Measurements from ENCODE around the gene HSF2.
"Not testable (repeated sequence)": the region's sequence is repeated elsewhere in the genome, so short reads cannot be mapped to it uniquely, and the experiment has no call there.

The HSF2 gene

DNA sequence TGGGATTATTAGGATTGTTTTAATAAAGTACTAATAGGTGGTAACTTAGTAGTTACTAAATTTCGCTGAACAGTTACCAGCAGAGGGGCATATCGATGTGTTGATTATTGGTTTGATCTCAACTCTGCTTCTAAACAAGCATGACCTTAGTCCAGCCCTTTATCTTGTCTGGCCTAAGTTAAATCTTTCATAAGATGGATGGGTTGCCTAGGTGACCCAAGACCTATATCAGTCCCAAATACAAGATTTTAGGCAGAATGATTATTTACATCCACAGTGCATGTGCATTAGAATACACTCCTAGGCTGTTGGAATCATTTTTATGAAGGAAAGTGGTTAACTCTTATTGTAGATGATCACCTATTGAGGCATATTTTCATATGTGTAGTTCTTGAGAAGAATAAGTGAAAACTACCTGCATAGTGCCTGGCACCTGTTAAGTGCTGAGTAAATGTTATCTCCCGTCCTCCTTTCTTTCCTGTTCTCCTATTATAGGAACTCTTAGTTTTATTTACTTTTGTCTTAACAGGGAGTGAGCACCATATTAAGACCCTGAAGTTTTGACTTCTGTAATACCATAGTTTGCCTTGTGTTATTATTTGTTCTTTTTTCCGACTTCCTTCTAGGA lies 1.1 kb downstream of the HSF2 start:
- no peak for DNase-seq

DNA sequence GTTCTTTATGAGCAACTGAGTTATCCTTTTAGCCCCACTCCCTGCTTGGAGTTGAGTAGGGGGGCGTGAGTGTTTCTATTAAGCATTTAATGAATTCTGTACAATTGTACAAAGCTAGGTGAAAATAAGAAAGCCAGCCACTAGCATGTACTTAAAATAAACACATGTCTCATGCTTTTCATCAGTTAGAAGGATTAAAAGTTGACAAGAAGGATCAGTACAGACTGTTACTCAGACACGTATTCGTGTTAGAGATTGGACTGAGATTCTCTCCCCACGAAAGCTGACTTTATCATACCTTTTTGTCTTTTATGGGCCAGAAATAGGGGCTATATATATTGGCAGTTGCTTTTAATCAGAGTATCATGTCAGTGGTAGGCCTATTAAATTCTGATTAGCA lies 1.7 kb downstream of the HSF2 start:
- no peak for DNase-seq

DNA sequence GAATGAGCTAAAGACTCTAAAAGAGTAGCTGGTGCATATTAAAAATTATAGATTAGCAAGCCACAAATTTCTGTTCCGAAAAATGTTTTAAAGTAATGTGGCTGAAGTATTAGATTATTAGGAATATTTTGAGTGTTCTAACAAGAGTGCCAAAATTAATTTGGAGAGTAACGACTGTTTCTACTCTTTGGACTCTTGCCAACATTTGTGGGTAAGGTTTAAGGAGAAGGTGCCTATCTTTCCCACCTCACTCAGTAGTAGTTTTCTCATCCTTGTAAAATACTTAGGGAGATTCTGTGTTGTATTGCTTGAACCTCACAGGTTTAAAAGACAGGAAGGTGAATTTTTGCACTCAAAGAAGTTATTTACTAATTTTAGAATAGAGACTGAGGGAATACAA lies 5.0 kb downstream of the HSF2 start:
- no peak for DNase-seq

DNA sequence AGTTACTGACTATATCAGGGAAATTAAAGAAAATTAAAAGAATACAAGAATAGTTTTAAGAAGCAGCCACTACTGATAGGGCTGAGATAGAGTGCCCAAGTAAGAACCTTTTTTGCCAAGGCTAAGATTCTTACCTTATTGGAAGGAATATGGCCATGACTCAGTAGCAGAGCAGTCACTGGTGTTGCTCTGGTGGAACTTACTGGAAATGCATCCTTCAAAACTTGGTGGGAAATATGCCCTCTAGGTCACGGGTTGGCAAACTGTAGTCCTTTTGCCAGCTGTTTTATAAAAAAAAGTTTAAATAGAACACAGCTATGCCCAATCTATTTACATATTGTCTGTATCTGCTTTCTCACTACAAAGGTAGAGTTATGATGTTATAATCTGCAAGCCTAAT lies 6.0 kb downstream of the HSF2 start:
- DNase-seq: no peak

DNA sequence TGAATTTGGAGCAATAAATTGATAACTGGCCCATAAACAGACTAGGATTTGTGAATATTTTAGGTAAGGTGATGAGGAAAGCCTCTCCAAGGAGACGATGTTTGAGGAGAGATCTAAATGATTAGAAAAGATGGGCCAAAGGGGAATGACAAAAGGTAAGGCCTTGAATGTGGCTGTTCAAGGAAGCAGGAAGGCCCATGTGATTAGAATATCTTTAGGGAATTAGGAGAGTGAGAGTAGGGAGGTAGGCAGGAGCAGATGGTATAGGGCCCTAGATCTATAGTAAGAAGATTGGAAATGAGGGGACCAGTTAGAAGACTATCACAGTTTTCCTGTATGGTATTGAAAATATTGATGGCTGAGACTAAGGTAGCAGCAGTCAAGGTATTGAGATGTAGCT lies 6.7 kb downstream of the HSF2 start:
- DNase-seq: no peak

DNA sequence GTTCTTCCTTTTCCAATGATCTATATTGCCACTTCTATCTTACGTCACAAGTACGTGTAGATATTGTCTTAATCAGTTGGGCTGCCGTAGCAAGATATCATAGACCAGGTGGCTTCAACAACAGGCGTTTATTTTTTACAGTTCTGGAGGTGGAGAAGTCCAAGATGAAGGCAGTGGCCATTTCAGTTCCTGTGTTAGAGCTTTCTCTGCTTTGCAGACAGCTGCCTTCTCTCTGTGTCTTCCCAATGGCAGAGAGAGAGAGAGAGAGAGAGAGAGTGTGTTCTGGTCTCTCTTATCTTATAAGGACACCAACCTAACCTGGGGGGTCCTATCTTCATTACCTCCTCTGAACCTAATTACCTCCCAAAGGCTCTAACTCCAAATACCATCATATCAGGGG lies 8.3 kb downstream of the HSF2 start:
- DNase-seq: no peak

DNA sequence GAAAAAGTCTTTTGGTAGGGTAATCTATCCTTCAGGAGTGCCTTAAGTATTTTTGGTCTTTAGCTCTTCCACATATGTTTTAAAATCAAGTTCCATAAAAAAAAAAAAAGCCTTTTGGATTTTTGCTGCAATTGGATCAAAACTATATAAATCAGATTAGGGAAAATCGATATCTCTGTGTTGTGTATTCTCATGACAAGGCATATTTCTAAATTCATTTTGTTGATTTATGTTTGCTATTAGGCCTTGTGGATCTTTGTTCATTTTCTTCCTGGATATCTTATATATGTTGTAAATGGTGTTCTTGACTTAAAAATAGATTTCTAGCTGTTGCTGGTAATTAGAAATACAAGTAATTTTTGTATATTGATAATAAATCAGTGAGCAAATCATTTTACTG lies 8.8 kb downstream of the HSF2 start:
- DNase-seq: no peak

DNA sequence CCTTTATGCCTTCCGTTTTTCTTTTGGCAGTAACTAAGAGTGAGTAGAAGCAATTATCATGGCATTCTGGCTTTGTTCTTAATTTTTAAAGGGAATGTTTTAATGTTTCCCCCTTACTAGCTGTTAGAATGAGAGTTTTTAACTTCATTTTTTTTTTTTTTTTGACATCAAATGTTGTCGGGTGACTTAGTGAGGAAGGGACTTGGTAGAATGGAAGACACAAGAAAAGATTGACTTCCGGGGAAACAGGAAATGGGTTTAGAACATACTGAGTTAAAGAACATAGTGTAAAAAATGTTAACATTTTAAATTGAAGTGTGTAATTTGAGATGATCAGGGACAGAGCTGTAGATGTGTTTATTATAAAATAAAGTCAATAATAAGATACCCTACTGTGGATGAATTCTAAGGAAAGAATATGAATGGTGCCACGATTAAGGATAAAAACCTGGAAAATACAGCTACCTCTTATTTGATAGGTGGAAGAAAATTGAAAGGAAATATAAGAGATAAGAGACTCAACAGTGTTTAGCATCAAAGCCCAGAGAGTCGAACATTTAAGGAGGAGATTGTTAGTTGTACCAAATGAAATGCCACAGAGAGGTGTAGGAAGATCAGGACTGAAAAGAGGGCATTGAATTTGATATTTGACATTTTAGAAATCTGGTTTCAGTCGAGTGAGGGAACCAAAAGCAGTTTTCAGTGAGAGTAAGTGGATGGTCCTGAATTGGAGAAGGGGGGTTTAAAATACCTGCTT lies 9.4 kb downstream of the HSF2 start:
- DNase-seq: no peak

DNA sequence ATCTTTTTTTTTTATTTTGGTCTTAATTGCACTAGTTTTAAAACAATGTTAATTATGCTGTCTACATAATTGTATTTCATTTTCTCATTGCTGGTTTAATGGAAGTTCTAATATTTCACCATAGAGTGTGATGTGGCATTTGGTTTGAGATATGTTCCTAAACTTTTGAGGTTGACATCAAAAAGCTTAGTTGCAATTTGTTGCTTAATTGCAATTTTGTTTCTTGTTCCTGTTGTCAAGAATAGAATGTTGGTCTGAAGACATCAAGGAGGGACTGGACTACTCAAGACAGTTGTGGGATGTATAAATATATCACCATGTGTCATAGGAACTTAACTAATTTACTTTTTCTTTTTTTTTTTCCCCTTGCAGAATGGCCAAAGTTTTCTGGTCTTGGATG lies 12.5 kb downstream of the HSF2 start:
- no peak for DNase-seq

DNA sequence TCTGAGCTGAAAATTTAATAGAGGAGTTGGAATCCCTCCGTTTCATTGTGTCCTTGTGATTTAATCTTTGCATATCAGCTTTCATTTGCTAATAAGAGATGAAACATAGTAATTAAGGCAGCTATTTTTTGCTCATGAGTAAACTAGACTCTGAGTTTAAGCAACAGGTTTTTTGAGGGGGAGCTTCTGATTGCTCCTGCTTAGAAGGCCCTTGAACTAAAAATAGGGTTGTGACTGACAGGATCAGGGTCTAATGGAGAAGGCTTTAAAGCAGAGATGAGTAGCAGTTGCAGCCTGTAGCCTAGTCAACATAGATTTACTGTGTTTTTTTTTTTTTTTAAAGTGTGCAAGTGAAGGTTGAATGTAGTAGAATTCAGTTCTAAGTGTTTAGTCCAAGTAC lies 17.4 kb downstream of the HSF2 start:
- DNase-seq: no peak

DNA sequence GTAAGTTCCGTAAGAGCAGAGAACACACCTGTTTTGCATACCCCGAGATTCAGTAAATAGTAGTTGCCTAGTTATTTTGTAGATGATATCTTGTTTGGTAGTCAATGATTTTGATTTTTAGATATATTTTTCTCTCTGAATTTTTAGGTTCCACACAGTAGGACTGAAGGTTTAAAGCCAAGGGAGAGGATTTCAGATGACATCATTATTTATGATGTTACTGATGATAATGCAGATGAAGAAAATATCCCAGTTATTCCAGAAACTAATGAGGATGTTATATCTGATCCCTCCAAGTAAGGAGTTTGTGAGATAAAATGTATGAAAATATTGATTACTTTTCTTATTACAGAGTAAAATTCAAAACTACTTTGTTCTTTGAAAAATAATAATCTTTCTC lies 22.6 kb downstream of the HSF2 start:
- no peak for DNase-seq

DNA sequence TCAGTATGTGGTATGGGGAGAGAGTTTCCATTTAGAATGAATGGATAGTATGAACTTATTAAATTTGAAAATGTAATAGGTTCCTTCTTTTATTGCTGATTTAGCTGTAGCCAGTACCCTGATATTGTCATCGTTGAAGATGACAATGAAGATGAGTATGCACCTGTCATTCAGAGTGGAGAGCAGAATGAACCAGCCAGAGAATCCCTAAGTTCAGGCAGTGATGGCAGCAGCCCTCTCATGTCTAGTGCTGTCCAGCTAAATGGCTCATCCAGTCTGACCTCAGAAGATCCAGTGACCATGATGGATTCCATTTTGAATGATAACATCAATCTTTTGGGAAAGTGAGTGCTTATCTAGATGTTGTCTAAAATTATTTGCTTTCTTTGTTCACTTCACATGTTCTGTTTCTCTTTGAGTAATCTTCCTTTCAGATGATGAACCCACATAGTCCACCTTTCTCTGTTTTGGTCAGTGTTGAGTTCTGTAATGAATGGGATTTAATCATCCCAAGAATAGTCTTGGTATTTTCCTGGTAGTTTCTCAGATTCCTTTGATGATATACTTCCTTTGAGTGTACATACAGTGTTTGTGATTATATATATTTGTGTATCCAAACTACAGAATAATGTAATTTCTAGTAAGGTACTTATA lies 23.3 kb downstream of the HSF2 start:
- DNase-seq: no peak

DNA sequence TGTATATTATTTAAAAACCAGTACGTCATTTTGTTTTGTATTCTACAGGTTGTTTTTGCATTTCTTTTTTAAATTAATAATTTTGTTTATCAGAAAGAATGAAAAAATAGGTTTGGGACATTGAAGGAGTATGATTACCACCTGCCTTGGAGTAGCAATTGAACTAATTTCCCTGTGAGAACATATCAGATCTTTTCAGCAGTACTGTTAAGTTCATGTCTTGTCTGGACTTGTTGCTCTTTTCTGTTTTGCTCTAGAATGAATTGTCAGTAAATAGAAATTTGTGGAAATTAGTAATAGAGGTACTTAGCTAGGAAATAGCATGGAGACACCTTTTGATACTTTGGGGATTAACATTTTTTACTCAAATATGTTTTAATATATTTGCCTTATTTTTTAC lies 24.3 kb downstream of the HSF2 start:
- DNase-seq: no peak

DNA sequence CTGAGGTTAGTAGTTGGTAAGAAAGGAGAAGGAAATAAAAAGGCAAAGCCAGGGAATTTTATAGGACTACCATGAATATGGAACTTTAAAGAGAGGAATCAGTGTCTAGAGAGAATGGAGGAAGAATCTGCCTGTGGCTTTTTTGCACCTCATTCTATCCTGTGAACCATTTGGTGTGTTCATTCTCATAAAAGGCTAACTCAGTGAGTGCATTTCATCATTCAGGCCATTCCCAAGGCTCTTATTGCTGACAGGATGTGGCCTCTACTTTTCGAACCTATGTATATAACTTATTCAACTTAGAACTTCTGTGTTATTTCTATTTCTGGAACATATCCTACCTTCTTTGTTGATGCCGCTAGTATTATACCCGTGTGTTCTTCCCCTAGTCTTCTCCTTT lies 27.1 kb downstream of the HSF2 start:
- no peak for DNase-seq

DNA sequence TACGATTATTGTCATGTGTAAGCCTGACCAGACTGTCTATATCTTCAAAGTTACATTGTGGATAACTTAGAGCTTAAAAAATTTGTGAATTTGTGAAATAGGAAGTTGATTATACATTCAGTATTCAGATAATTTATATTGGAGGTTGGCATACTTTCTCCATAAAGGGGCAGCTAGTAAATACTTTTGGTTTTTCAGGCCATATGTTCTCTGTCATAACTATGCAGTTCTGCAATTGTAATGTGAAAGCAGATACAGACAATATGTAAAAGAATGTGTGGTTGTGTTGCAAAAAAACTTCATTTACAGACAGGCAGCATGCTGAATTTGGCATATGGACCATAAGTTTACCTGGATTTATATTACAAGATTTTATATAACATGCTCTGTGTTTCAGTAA lies 29.3 kb downstream of the HSF2 start:
- no peak for DNase-seq

DNA sequence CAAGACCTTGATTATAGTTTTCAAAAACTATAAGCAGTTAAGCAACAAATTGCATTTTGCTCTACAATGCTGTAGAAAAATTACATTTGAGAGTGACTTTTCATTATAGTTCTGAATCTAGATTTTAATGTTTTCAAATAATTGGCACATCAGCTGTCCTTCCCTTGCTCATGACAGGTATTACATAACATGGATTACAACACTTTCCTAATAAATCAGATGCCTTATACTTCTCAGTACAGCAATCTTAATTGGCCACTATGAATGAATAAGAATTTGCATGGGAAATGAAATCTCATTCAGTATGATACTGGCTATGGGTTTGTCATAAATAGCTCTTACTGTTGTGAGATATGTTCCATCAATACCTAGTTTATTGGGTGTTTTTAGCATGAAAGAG lies 29.9 kb downstream of the HSF2 start:
- DNase-seq: no peak

DNA sequence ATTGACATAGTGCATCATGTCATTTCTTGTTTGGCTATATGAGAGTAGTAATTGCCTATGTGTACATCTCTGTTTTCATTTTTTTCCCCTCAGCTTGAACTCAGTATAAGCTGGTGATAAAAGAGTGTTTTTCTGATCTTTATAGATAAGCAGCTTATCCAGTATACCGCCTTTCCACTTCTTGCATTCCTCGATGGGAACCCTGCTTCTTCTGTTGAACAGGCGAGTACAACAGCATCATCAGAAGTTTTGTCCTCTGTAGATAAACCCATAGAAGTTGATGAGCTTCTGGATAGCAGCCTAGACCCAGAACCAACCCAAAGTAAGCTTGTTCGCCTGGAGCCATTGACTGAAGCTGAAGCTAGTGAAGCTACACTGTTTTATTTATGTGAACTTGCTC lies 32.3 kb downstream of the HSF2 start:
- no peak for DNase-seq

DNA sequence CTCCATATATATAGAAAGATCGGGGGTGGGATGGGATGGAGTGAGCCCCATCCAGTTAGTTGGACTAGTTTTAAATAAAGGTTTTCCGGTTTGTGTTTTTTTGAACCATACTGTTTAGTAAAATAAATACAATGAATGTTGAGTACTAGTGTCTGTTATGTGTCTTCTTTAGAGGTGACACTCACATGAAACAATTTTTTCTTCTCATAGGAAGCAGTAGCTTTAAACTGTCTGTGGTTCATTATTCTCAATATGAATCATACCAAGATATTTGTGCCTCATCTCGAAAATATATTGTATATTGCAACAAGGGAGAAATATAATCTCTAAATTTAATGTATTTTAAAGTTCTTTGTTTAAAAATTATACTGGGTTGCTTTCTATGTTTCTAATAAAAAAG lies 33.4 kb downstream of the HSF2 start:
- no peak for DNase-seq

DNA sequence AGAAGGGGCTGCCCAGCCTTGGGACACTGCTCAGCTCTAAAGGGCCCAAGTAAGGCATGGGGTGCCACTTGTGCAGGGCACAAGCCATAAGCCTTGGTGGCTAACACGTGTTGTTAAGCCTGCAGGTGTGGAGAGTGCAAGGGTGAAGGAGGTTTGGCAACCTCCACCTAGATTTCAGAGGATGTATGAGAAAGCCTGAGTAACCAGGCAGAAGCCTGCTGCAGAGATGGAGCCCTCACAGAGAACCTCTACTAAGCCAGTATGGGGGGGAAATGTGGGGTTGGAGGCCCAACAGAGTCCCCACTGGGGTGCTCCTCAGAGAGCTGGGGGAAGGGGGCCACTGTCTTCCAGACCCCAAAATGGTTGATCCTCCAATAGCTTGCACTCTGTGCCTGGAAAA lies 39.5 kb downstream of the HSF2 start:
- no peak for DNase-seq

DNA sequence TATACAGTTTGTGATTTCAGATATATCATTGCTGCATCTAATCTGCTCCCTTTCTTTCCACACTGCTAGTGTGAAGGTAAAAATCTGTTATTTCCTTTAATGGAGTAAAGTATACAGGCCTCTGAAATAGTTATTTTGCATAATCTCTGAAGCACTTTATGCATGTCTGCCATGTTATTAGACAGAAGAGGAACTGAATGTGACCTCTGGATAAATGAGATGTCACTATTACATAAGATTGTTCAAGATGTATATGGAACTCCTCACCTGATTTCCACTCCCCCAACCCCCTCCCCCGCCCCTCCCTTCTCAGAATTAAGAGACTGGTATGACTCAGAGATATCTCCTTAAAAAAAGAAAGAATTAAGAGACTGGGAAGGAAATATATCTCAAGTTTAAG lies 45.8 kb downstream of the HSF2 start:
- no peak for DNase-seq

DNA sequence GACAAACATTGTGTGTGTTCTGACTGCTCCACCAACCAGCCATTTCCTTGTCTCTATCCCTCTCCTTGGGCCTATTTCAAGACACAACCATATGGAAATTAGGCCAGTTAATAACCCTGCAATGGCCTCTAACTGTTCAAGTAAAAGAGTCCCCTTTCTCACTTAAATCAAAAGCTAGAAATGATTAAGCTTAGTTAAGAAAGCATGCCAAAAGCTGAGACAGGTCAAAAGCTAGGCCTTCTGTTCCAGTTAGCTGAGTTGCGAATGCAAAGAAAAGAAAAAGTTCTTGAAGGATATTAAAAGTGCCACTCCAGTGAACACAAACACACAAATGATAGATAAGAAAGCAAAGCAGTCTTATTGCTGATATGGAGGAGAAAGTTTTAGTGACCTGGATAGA lies 49.6 kb downstream of the HSF2 start:
- DNase-seq: no peak

DNA sequence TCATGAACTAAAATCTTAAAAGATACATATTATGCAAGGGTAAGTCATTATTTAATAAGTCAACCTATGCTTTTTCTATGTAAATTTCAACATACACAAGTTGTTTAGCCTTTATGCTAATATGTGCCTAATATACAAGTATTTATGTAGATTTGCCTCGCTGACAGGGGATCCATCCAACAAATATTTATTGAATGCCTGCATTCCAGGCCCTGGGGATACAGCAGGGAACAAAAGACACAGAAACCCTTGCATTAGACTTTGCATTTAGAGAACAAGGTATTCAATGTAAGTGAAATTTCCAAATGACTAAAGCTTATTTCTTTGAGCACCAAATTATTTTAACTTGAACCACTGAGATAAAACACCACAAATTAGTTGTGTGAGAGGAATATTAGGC lies 53.1 kb downstream of the HSF2 start:
- no peak for DNase-seq

DNA sequence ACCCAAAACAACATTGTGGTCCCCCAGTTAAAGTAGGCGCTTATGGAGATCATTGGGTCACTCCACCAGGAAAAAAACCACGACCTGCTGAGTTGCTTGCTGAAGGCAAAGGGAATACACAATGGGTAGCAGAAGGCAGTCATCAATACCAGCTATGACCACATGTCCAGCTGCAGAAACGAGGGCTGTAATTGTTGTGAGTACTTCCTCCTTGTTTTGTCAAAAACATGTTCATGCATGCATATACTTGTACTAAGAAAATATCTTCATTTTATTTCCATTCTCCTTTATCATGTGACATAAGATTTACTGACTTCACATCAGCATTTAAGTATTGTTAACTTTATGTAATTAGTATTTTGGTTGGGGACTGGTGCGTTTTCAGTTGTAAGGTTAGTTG lies 55.2 kb downstream of the HSF2 start:
- DNase-seq: no peak

DNA sequence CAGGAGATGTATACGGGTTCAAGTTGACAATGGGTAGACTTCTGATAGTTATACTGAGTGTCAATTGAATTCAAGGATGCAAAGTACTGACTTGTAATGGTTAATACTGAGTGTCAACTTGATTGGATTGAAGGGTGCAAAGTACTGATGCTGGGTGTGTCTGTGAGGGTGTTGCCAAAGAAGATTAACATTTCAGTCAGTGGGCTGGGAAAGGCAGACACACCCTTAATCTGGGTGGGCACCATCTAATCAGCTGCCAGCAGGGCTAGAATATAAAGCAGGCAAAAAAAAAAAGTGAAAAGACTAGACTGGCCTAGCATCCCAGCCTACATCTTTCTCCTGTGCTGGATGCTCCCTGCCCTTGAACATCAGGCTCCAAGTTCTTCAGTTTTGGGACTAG lies 55.7 kb downstream of the HSF2 start:
- not testable (repeated sequence) for DNase-seq

DNA sequence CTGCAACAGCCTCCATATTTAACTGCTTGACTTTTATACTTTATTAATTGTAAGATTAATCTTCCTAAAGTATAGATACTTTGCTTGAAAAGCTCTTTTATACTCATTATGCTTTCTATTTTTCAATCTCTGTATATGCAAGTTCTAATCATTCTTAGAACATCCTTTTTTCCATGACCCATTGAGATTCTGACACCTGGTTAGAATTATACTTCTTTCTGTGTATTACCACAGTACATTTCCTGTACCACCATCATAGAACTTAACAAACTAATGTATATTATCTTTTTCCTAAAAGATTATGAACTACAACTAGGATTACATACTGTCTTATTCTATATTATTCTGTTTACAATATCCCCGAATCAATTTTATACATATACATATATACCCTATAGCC lies 58.6 kb downstream of the HSF2 start:
- DNase-seq: no peak
